MG63 (cell line): Measurements from ENCODE around the gene CDH4. TPM values are rescaled to one million over a fixed set of nuclear protein-coding genes. Genes with fewer than 3 reads are reported as not detected.

Source experiments
- DNase-seq: peaks from one replicate; pipeline ENCODE4 v3.0.0-alpha.2; 2020
- H3K27me3 ChIP-seq: fragments of 250-450 bp; sonication (Bioruptor Pico); 2 replicates; pipeline ENCODE4 v1.5.1; 2020; ENCODE audit warnings: mild to moderate bottlenecking, moderate library complexity
- H3K36me3 ChIP-seq: fragments of 250-450 bp; sonication (Bioruptor Pico); 2 replicates; pipeline ENCODE4 v1.5.1; 2020; ENCODE audit warnings: mild to moderate bottlenecking, moderate library complexity
- H3K4me3 ChIP-seq: fragments of 250-450 bp; sonication (Bioruptor Pico); 2 replicates; pipeline ENCODE4 v1.5.1; 2020; ENCODE audit warnings: mild to moderate bottlenecking, moderate library complexity
- H3K9me3 ChIP-seq: fragments of 250-450 bp; sonication (Bioruptor Pico); 2 replicates; pipeline ENCODE4 v1.5.1; 2020; ENCODE audit warnings: mild to moderate bottlenecking, moderate library complexity
- total RNA-seq: library from RNA; depleted of rRNA; stranded (reverse); fragments of >200 nt; shearing (Covaris generic); gene quantifications from 2 replicates; pipeline ENCODE4 v1.2.3, GENCODE V29; 2014; ENCODE audit warnings: low replicate concordance

The CDH4 gene
- total RNA-seq, 1 experiment from 2014 or later, result not detected

DNA sequence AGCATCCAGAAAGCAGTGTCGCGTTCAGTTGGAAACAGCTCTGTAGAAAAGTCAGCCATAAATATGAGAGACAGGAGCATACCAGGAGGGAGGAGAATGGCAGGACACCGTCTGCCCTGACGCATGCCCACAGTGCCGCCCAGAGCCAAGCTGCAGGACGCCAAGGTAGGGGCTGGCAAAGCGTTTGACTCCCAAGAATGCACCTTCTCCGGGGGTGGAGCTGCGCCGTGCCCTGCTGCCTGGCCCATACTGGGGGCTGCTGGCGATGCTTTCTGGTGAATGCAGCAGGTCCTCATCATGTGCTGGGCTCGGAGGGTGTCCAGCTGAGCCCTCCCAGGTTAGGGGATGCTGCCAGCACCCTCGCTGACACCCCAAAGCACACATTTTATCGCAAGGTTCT lies 349.8 kb downstream of the CDH4 start:
- DNase-seq, result no peak
- no peaks in the 10 kb centered on the region; the same call in 1 of the 2 replicates for H3K27me3 ChIP-seq
- no peaks in the 10 kb centered on the region for H3K36me3 ChIP-seq
- no peaks in the 10 kb centered on the region; the same call in 1 of the 2 replicates for H3K9me3 ChIP-seq
- H3K4me3 ChIP-seq, result no peak overlapping the region

DNA sequence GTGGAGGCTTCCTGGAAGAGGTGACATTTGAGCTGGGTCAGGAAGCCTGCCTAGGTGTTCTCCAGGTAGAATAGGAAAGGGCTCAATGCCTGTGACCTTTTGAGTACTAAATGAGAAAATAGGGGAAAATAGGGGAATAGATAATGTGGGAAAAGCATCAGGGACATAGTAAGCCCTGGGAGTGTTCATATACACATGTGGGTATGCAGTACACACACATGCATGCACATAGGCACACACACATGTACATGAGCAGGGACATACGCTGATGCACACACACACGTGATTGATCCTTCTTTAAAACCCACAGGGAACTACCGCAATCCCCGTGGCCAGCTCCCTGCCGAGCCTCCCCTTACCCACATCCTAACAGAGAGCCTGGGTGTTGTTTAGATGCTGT lies 351.7 kb downstream of the CDH4 start:
- DNase-seq, result no peak
- Histone ChIP-seq H3K4me3 (no peak overlapping the region), H3K27me3 (peaks cover 2% of the 10 kb centered on the region), H3K36me3 (no peaks in the 10 kb centered on the region), H3K9me3 (no peaks in the 10 kb centered on the region)

DNA sequence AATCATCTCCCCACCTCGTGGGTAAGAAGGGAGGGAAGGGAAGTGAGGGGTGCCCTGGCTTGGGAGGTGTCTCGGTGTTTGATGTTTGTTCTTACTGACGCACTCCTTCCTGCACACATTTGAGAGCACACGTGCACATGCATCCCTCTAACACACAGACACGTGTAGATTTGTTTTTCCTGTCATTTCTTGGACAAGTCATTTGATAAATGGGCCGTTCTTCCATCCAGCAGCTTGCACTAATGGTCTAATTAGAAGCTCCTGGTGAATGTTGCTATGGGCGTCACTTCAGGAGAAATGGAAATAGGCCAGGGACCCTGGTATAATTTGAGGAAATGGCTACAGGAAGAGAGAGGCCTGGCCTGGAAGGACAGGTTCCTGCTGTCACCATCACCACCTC lies 352.5 kb downstream of the CDH4 start:
- Histone ChIP-seq H3K36me3 (no peaks in the 10 kb centered on the region), H3K4me3 (no peak overlapping the region), H3K27me3 (peaks cover 6% of the 10 kb centered on the region), H3K9me3 (no peaks in the 10 kb centered on the region)
- DNase-seq, result no peak

DNA sequence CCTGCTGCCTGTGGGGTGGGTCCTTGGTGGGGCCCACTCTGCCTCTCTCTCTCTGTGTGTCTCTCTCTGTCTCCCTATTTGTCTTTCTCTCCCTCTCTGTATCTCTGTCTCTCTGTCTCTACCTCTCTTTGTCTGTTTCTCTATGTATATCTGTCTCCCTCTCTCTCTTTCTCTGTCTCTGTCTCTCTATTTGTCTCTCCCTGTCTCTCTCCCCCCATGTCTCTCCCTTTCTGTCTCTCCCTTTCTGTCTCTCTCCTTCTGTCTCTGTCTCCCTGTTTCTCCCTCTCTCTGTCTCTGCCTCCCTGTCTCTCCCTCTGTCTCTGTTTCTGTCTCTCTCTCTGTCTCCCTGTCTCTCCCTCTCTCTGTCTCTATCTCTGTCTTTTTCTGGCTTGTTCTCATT lies 353.2 kb downstream of the CDH4 start:
- no peak overlapping the region for H3K4me3 ChIP-seq
- no peak for DNase-seq
- H3K9me3 ChIP-seq, result no peaks in the 10 kb centered on the region
- H3K27me3 ChIP-seq, result peaks cover 12% of the 10 kb centered on the region
- no peaks in the 10 kb centered on the region for H3K36me3 ChIP-seq

DNA sequence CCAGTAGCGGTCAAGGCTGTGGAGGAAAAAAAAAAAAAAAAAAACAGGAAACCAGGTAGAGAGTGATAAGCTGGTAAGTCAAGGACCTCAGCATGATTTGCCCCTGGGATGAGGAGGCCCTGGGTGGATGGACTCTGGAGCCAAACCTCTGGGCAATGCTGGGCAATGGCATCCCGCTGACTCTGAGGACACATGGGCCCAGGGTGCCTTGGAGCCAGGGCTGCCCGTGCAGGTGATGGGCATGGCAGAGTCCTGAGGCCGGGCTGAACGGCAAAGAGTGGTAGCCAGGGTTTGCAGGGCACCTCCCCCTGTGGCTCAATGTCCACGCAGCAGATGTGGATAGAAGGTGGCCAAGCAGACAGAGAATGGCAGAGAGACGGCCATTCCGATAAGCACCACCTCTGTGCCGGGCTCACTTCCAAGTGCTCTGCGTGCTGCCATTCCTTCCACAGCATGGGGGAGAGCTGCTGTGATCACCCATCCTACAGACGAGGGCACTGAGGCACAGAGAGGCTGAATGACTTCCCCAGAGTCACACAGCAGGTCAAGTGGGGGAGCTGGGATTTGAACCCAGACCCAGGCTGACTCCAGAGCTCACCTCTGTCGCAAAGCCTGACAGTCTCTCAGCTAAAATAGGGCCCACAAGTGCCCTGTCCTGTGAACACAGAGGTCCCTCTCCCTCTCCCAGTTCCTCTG lies 353.9 kb downstream of the CDH4 start:
- H3K4me3 ChIP-seq, result no peak overlapping the region
- no peaks in the 10 kb centered on the region for H3K36me3 ChIP-seq
- H3K9me3 ChIP-seq, result no peaks in the 10 kb centered on the region
- DNase-seq, result no peak
- peaks cover 15% of the 10 kb centered on the region for H3K27me3 ChIP-seq

DNA sequence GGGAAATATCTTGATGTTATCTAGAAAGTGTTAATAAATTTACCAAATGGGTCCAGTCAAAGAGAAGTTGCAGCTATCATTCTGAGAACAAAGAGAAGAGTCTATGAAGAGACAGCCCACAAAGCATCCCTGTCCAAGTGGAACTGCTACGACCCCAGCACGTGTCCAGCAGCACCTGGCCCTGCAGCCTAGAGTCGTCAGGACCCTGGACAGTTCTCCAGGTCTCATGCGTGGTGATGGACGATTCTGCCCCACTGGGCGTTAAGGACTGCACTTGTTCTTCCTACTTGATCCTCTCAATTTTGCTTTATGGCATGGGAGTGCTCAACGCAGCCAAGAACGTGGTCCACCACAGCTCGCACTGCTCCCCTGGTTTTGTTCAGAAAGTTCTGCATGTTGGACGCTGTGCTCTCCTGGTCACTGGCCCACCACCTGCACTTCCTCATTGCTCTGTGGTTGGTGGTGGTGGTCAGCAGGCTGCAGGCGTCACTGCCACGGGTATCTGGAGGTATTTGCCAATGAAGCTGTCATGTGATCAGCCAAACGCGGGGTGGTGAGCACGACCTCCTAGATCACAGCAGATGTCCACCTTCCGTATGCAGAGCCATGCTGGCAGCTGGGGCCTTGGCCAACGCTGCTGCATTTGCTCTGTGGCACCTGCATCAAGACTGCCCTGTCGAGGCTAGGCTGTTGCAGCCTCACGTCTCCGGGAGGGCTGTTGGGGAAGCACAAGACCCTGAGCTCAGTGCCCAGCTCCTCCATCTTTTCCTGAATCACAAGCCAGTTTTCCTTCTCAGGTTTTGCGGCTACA lies 356.4 kb downstream of the CDH4 start:
- peaks cover 27% of the 10 kb centered on the region for H3K27me3 ChIP-seq
- no peak overlapping the region for H3K4me3 ChIP-seq
- no peaks in the 10 kb centered on the region for H3K9me3 ChIP-seq
- H3K36me3 ChIP-seq, result no peaks in the 10 kb centered on the region
- no peak for DNase-seq

DNA sequence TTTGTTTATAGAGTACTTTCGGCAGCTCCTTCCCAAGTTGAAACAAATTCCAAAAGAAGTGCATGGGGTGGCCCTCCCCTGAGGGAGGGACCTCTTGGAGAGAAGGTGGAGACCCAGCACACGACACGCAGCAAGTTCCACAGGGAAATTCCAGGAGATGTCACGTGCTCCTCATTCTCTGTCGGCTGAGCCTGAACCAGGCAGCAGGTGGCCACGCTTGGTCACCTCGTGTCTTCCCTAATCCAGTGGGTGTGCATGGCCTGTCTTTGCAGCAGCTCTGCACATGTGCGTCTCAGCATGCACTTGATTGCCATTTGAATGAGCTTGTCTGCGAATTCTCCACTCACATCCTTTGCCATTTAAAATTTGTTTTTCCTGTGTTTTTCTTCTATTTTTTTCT lies 357.4 kb downstream of the CDH4 start:
- Histone ChIP-seq H3K36me3 (no peaks in the 10 kb centered on the region), H3K4me3 (no peak overlapping the region), H3K27me3 (peaks cover 31% of the 10 kb centered on the region), H3K9me3 (no peaks in the 10 kb centered on the region)
- no peak for DNase-seq

DNA sequence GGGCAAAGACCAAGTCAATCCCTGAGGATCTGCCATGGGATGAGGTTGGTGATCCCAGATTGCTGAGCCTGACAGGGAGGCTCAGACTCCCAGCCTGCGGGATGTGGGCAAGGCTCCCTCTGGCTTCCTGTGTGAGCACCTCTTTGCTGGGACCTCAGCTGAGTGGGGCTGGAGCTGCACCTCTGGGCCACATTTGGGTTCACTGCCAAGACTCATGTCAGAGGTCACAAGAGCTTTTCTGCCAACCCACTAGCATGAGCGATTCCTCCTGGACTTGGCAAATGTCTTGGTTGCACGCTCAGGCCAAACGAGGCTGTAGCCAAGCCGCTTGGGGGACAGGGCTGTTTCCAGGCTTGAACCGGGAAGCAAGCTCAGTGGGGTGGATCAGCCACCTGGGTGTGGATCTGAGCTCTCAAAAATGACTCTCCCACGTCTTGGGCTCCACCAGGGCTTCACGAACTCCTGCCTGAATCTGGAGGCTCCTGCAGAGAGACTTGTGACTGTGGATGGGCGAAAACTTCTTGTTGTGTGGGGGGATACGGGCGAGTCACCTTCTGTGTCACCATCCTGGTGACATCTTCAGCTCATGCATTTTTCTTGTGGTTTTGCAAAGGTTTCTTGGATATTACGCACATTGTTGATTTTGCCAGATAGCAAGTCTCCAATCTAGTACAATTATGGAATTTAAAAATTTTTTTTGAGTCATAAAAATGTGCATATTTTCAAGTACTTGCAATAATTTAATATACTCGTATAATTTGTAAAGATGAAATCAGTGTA lies 359.5 kb downstream of the CDH4 start:
- DNase-seq, result peak; percentile 8
- Histone ChIP-seq H3K4me3 (no peak overlapping the region), H3K9me3 (no peaks in the 10 kb centered on the region), H3K27me3 (peaks cover 31% of the 10 kb centered on the region), H3K36me3 (no peaks in the 10 kb centered on the region)

DNA sequence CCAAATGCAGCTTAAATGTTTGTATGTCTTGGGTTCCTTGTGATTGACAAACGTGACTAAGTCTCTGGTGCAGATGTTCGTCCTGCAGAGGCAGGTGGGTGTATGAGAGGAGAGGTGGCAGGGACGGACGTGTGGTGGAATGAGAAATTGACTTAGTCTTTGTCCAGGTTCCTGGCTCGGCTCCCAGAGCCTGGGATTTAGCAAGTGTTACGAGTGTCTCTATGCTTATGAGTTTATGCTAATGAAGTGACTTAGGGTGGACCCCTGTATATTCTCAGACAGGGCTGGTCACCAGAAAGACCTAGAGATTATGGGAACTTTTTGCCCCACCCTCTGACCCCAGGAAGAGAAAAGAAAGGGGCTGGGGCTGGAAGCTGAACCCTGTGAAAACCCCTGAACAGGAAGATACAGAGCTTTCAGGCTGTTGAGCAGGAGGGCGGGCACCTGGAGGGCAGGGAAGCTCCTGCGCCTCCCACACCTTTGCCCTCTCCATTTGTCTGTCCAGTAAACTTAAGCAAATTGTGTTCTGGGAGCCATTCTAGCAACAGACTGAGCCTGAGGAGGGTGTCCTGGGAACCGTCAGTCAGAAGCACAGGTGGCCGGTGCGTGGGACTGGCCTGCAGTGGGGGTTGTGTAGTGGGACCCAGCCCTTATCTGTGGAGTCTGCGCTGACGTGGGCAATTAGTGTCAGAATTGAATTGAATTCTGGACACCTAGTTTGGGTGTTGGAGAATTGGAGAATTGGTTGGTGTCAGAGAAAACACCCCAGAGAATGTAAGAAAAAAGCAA lies 362.1 kb downstream of the CDH4 start:
- Histone ChIP-seq H3K27me3 (peaks cover 29% of the 10 kb centered on the region), H3K9me3 (no peaks in the 10 kb centered on the region), H3K36me3 (no peaks in the 10 kb centered on the region), H3K4me3 (no peak overlapping the region)
- no peak for DNase-seq

DNA sequence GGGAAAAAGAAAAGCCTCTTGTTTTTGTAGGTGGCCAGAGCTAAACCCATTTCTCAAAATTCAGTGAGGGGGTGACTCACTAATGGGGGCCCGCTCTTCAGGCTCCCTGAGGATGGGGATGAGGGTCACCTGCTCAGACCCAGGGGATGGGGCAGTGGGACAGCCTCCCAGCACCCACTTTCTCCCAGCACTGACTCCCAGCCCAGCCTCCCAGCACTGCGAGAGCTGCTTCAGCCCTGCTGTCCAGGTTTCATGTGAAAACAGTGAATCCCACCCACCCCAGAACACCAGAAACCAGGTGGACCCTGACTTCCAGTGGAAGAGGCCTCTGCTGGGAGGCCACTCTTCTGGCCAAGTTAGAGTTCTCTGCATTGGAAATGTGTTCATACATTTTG lies 362.6 kb downstream of the CDH4 start:
- H3K27me3 ChIP-seq, result peaks cover 24% of the 10 kb centered on the region
- DNase-seq, result no peak
- no peak overlapping the region for H3K4me3 ChIP-seq
- no peaks in the 10 kb centered on the region for H3K36me3 ChIP-seq
- no peaks in the 10 kb centered on the region for H3K9me3 ChIP-seq

DNA sequence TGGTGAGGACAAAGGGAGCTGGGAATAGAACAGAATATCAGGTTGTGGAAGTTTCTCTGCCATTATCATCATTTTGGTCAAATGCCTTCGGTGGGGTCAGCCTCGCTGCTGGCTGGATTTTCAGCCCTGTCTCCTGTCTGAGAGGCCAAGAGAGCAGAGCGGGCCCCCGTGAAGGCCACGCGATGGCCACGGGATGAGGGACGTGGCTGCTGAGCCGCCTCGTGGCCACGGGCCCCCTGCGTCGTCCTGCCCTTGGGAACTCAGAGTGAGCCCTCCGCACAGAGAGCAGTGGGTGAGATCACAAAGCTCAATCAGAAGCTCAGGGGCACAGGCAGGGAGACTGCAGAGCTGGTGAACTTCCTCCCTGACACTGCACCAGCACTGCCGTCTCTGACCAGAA lies 363.7 kb downstream of the CDH4 start:
- Histone ChIP-seq H3K9me3 (no peaks in the 10 kb centered on the region), H3K27me3 (peaks cover 19% of the 10 kb centered on the region), H3K4me3 (no peak overlapping the region), H3K36me3 (no peaks in the 10 kb centered on the region)
- DNase-seq, result no peak

DNA sequence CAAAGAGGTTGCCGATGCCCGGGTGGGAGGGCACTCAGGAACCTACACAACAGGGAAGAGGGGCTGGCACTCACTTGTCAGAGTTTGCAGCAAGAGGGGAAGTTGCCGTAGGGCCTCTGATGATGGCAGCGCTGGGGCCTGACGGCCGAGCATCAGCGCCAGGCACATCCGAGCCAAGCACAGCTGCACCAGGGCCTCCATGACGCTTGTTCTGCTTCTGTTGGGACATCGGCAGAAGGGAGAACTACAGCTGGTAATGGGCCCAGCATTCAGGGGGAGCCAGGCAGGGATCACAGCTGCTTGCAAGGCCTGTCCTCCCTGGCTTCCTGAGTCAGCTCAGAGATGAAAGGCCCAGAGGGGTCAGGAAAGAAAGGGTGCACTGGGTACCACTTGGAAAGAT lies 367.7 kb downstream of the CDH4 start:
- H3K36me3 ChIP-seq, result no peaks in the 10 kb centered on the region
- H3K9me3 ChIP-seq, result no peaks in the 10 kb centered on the region
- no peak overlapping the region for H3K4me3 ChIP-seq
- no peak for DNase-seq
- H3K27me3 ChIP-seq, result peaks cover 5% of the 10 kb centered on the region

DNA sequence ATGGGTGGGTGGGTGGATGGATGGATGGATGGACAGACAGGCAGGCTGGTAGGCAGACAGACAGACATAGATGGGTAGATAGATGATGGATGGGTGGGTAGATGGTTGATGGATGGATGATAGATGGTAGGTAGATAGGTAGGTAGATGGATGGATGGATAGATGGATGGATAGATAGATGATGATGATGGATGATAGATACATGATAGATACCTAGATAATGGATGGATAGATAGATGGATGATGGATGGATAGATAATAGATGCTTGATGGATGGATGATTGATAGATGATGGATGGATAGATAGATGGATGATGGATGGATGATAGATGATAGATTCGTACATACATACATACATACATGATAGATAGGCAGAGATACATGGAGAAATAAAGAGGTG lies 368.1 kb downstream of the CDH4 start:
- Histone ChIP-seq H3K4me3 (no peak overlapping the region), H3K27me3 (peaks cover 5% of the 10 kb centered on the region)
- DNase-seq, result no peak

DNA sequence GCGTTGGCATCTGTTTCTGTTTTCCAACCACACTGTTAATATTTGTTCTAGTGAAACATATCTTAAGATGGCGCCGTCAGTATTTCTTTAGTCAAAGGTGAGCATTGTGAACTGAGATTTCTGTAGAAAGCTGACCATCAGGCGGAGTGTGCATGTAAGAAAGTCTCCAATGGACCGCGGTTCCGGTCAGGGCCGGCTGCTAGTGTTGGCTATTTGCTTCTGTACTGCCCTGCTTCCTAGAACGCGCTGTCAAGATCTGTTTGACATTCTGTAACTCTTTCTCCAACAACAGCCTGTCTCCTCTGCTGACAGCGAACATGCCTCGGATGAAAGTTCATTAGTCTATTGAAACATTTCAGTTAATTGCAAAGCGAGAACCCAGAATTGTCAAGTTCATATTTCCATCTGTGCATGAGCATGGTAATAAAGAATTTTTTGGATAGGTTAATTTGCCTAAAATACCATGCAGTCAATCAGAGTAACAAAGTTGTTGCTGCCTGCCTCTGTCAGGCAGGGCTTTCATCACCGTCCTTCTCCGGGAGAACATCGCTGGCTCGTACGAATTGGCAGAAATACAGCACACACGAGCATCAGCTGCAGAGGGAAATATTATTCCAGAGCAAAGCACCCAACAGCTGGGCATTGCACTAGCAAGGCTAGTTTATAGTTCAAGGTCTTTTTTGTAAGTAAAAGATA lies 369.1 kb downstream of the CDH4 start:
- Histone ChIP-seq H3K4me3 (no peak overlapping the region), H3K9me3 (no peaks in the 10 kb centered on the region), H3K36me3 (no peaks in the 10 kb centered on the region), H3K27me3 (peaks cover 9% of the 10 kb centered on the region)
- no peak for DNase-seq

More for the DNA sequence above, 368.1 kb downstream of the CDH4 start:
- Histone ChIP-seq H3K9me3 (no peaks in the 10 kb centered on the region), H3K36me3 (no peaks in the 10 kb centered on the region)

DNA sequence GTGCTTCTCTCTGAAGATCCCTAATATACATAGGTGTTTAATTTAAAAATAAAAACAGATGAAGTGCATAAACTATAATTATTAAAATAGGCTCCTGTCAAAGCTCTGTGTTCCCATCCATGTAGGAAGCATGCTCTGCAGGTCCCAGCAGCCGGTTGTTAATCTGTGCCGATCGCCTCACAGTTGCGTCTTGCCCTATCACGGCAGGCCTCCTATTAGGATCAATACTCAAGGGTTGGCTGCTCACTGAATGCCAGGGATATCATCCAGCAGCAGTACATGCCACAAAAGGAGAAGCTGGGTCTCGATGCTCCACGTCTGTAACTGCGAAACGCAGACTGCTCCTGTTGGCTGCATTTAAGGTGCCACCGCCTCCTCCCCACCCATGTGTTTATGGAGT lies 369.8 kb downstream of the CDH4 start:
- Histone ChIP-seq H3K36me3 (no peaks in the 10 kb centered on the region), H3K9me3 (no peaks in the 10 kb centered on the region), H3K4me3 (no peak overlapping the region), H3K27me3 (peaks cover 12% of the 10 kb centered on the region)
- no peak for DNase-seq

DNA sequence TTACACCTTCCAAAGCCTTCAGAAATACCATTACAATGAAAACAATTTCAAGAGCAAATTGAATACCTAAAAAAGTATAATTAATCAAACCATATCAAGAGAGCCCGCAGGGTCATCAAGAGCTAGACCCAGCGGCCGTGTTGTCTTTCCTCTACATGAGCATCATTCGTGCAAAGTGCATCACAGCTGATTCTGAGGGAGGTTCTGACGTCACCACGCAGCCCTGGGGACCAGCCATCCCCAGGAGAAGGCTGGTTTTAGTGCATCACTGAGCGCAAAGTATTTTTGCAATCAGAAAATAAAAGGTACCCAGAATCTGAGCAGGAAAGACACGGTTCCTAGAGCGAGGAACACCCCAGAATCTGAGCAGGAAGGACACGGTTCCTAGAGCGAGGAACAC lies 371.4 kb downstream of the CDH4 start:
- no peaks in the 10 kb centered on the region for H3K9me3 ChIP-seq
- DNase-seq, result no peak

More for the DNA sequence above, 371.4 kb downstream of the CDH4 start:
- H3K27me3 ChIP-seq, result peaks cover 16% of the 10 kb centered on the region
- H3K36me3 ChIP-seq, result no peaks in the 10 kb centered on the region
- no peak overlapping the region for H3K4me3 ChIP-seq
